SJCRH30 (cell line): ENCODE measurements around the gene KBTBD3. TPM values are rescaled to one million over a fixed set of nuclear protein-coding genes. Genes with fewer than 3 reads are reported as not detected.
A peak's percentile ranks its signal among the peaks of the same experiment; 100 is the strongest.
"Not testable (repeated sequence)": the region's sequence is repeated elsewhere in the genome, so short reads cannot be mapped to it uniquely, and the experiment has no call there.

ENCODE experiments used
- DNase-seq, 2 experiments: peaks; one replicate each; pipeline ENCODE4 v3.0.0-alpha.2; 2015 to 2020
- H3K27ac ChIP-seq: fragments of 250-450 bp; sonication (Bioruptor Pico); 2 replicates; pipeline ENCODE4 v1.5.1; 2020; ENCODE audit warnings: mild to moderate bottlenecking, moderate library complexity
- H3K27me3 ChIP-seq: fragments of 250-450 bp; sonication (Bioruptor Pico); 2 replicates; pipeline ENCODE4 v1.5.1; 2020; ENCODE audit warnings: mild to moderate bottlenecking, moderate library complexity
- H3K36me3 ChIP-seq: fragments of 250-450 bp; sonication (Bioruptor Pico); 2 replicates; pipeline ENCODE4 v1.5.1; 2020; ENCODE audit warnings: mild to moderate bottlenecking, moderate library complexity
- H3K4me1 ChIP-seq: fragments of 250-450 bp; sonication (Bioruptor Pico); 2 replicates; pipeline ENCODE4 v1.5.1; 2020; ENCODE audit warnings: mild to moderate bottlenecking, moderate library complexity
- H3K4me3 ChIP-seq: fragments of 250-450 bp; sonication (Bioruptor Pico); 2 replicates; pipeline ENCODE4 v1.5.1; 2020; ENCODE audit warnings: mild to moderate bottlenecking, moderate library complexity
- H3K9me3 ChIP-seq: fragments of 250-450 bp; sonication (Bioruptor Pico); replicated peaks from 2 replicates; pipeline ENCODE4 v1.5.1; 2020; ENCODE audit warnings: mild to moderate bottlenecking, moderate library complexity
- total RNA-seq: library from RNA; depleted of rRNA; stranded (reverse); fragments of >200 nt; shearing (Covaris generic); gene quantifications from 2 replicates; pipeline ENCODE4 v1.2.3, GENCODE V29; 2014

The KBTBD3 gene
- total RNA-seq, 1 experiment from 2014 or later = 2.3 TPM

DNA sequence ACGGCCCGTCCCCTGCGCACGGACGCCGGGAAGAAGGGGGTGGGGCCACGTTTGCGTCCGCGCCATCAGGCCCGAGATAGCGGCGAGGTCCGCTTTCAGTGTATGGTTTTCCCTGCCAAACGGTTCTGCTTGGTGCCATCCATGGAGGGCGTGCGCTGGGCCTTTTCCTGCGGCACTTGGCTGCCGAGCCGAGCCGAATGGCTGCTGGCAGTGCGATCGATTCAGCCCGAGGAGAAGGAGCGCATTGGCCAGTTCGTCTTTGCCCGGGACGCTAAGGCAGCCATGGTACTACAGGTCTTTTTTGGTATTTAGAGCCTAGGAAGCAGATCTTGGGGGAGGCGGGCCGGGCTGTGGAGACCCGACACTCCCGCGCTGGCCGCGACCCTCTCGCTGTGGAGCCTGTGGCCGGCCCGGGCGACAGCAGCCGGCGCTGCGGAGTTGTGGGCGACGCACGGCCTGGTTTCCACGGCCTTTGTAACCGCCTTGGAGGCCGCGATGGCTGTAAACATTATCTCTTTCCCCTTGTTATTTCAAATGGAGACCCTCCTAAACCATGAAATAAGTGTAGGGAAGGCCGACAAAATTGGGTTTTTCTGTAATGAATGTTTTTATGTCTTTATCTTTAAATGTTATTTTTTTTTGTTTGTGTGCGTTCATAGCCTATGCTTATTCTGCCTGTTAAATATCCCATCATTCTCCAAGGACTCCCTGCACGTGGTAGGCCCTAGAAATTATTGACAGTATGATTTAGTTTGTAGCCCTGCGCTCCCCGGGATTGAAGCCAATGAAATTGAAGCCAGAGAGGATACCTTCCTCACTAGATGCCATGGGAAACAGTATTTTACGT, 685 bp upstream of the KBTBD3 start, which contains the start of gene AASDHPPT:
Gene AASDHPPT, plus strand, starts transcription at position 54 of the 847 bp plus-strand sequence. Its CDS starts 49 bp downstream, at position 103.
- no peaks in the 10 kb centered on the region for H3K9me3 ChIP-seq
- peak in 1 of 2 experiments; percentile 44 for DNase-seq
- H3K4me1 ChIP-seq = no peaks in the 10 kb centered on the region; the same call in 1 of the 2 replicates
- no peaks in the 10 kb centered on the region for H3K27me3 ChIP-seq
- H3K36me3 ChIP-seq = peaks cover 27% of the 10 kb centered on the region
- peak within 1 kb of the TSS; percentile 99 for H3K4me3 ChIP-seq
- peak within 1 kb of the TSS; percentile 94 for H3K27ac ChIP-seq

GRCh38 chr11:106076171-106076918, 802 bp downstream of the KBTBD3 start:
- Histone ChIP-seq H3K9me3 (no peaks in the 10 kb centered on the region), H3K27me3 (no peaks in the 10 kb centered on the region), H3K27ac (no peak overlapping the region), H3K36me3 (peaks cover 19% of the 10 kb centered on the region), H3K4me3 (peak overlapping the region; percentile 99), H3K4me1 (no peaks in the 10 kb centered on the region; the same call in 1 of the 2 replicates)
- peak in 1 of 2 experiments; percentile 1 for DNase-seq

DNA sequence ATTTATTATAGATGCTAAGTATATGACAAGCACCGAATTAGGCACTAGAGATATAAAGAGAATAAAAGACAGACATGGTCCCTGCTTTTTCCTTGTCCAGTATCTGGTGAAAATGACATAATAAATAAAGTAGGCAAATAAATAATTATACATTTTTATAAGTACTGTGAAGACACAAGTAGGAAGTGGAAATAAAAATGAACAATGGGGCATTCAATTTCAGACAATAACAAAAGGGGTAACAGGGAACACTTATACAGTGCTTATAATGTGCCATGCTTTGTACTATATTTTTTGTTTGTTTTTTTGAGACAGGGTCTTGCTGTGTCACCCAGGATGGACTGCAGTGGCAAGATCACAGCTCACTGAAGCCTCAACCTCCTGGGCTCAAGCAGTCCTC, 4.3 kb downstream of the KBTBD3 start:
- Histone ChIP-seq H3K27me3 (no peaks in the 10 kb centered on the region), H3K27ac (no peak overlapping the region), H3K9me3 (no peaks in the 10 kb centered on the region), H3K4me3 (no peak overlapping the region), H3K4me1 (no peaks in the 10 kb centered on the region), H3K36me3 (no peaks in the 10 kb centered on the region)
- no peak for DNase-seq

DNA sequence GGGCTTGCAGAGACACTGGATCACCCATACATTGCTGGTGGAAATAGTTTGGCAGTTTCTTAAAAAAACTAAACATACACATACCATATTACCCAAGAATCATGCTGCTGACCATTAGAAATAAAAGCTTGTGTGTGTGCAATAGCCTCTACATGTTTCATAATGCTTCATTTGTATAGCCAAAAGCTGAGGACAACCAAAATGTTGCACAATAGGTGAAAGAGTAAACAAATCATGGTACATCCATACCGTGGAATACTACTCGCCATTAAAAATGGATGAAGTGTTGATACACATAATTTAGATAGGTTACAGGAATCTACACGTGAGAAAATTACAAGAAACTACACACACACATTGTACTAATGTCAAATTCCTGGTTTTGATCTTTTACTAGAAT, 6.5 kb downstream of the KBTBD3 start:
- Histone ChIP-seq H3K27ac (no peak overlapping the region), H3K4me1 (no peaks in the 10 kb centered on the region), H3K4me3 (no peak overlapping the region), H3K27me3 (no peaks in the 10 kb centered on the region), H3K9me3 (no peaks in the 10 kb centered on the region), H3K36me3 (no peaks in the 10 kb centered on the region)
- DNase-seq = no peak

- H3K36me3 ChIP-seq = no peaks in the 10 kb centered on the region
- H3K4me3 ChIP-seq = no peak overlapping the region
- no peaks in the 10 kb centered on the region for H3K4me1 ChIP-seq
- no peak overlapping the region for H3K27ac ChIP-seq
- no peaks in the 10 kb centered on the region for H3K9me3 ChIP-seq
- no peak for DNase-seq
- H3K27me3 ChIP-seq = no peaks in the 10 kb centered on the region
Measured at GRCh38 chr11:106063009-106063408, 14.1 kb downstream of the KBTBD3 start.

GRCh38 chr11:106061954-106062949, 14.9 kb downstream of the KBTBD3 start:
- Histone ChIP-seq H3K4me3 (no peak overlapping the region), H3K36me3 (no peaks in the 10 kb centered on the region), H3K9me3 (no peaks in the 10 kb centered on the region), H3K27me3 (no peaks in the 10 kb centered on the region), H3K4me1 (no peaks in the 10 kb centered on the region), H3K27ac (no peak overlapping the region)
- DNase-seq = no peak

DNA sequence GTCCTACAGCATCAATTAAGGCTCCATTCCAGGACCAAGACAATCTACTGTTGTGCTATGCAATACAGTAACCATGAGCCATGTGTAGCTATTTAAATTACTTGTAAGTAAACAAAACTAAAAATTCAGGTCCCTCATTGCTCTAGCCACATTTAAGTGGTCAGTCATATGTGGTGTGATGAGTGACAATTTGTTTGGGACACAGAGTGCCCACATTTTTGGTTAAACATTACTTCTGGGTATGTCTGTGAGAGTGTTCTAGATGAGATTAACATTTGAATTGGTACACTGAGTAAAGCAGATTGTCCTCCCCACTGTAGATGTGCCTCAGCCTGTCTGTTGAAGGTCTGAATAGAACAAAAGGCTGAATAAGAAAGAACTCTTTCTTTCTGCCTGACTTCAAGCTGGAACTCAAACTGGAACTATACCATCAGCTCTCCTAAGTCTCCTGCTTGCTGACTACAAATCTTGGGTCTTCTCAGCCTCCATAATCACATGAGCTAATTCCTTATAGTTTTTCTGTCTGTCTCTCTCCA, 15.8 kb downstream of the KBTBD3 start:
- no peaks in the 10 kb centered on the region for H3K4me1 ChIP-seq
- DNase-seq = no peak
- no peak overlapping the region for H3K27ac ChIP-seq
- no peaks in the 10 kb centered on the region for H3K9me3 ChIP-seq
- H3K4me3 ChIP-seq = no peak overlapping the region
- no peaks in the 10 kb centered on the region for H3K36me3 ChIP-seq
- H3K27me3 ChIP-seq = no peaks in the 10 kb centered on the region

DNA sequence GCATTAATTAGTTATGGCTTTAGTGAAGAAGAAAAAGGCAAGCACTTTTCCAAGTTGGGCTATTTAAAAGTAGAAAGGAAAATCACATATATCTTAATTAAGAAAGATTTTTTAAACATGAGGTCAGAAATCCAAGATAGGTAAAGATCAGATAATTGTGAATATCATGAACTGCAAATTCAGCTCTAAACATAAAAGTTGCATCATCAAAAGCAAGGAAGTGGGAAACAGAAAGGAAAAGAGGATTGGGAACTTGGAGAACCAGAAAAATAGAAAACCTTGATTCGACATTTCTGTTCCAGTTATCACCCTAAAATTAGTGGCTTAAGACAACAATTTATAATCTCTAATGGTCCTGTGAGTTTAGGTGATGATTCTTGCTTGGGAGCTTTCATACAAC, 17.5 kb downstream of the KBTBD3 start:
- no peak overlapping the region for H3K4me3 ChIP-seq
- H3K4me1 ChIP-seq = no peaks in the 10 kb centered on the region
- no peak for DNase-seq
- H3K27ac ChIP-seq = no peak overlapping the region
- H3K9me3 ChIP-seq = no peaks in the 10 kb centered on the region
- H3K36me3 ChIP-seq = no peaks in the 10 kb centered on the region
- H3K27me3 ChIP-seq = no peaks in the 10 kb centered on the region

DNA sequence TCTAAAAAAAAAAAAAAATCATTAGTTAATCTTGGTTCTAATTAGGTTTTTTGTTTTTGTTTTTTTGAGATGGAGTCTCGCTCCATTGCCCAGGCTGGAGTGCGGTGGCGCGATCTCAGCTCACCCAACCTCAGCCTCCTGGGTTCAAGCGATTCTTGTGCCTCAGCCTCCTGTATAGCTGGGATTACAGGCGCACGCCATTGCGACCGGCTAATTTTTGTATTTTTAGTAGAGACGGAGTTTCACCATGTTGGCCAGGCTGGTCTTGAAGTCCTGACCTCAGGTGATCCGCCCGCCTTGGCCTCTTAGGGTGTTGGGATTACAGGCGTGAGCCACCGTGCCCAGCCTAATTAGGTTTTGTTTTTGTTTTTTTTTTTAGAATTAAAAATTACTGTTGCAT, 18.8 kb downstream of the KBTBD3 start:
- not testable (repeated sequence) for H3K4me1 ChIP-seq, DNase-seq, H3K27me3 ChIP-seq, H3K9me3 ChIP-seq, H3K4me3 ChIP-seq, H3K36me3 ChIP-seq, H3K27ac ChIP-seq

- Histone ChIP-seq H3K36me3 (no peaks in the 10 kb centered on the region), H3K27ac (no peak overlapping the region), H3K27me3 (no peaks in the 10 kb centered on the region), H3K4me3 (no peak overlapping the region), H3K4me1 (no peaks in the 10 kb centered on the region), H3K9me3 (no peaks in the 10 kb centered on the region)
- no peak for DNase-seq
Measured at GRCh38 chr11:106051103-106051502, 26.0 kb downstream of the KBTBD3 start.

- Histone ChIP-seq H3K36me3 (no peaks in the 10 kb centered on the region), H3K4me1 (no peaks in the 10 kb centered on the region), H3K27ac (no peak overlapping the region), H3K9me3 (no peaks in the 10 kb centered on the region), H3K27me3 (no peaks in the 10 kb centered on the region), H3K4me3 (no peak overlapping the region)
- DNase-seq = no peak
Measured at GRCh38 chr11:106049727-106050476, 27.2 kb downstream of the KBTBD3 start.

- no peak overlapping the region for H3K27ac ChIP-seq
- H3K9me3 ChIP-seq = no peaks in the 10 kb centered on the region
- no peaks in the 10 kb centered on the region for H3K4me1 ChIP-seq
- H3K27me3 ChIP-seq = no peaks in the 10 kb centered on the region
- no peak for DNase-seq
- H3K4me3 ChIP-seq = no peak overlapping the region
- H3K36me3 ChIP-seq = no peaks in the 10 kb centered on the region
Measured at GRCh38 chr11:106047631-106048030, 29.5 kb downstream of the KBTBD3 start.

DNA sequence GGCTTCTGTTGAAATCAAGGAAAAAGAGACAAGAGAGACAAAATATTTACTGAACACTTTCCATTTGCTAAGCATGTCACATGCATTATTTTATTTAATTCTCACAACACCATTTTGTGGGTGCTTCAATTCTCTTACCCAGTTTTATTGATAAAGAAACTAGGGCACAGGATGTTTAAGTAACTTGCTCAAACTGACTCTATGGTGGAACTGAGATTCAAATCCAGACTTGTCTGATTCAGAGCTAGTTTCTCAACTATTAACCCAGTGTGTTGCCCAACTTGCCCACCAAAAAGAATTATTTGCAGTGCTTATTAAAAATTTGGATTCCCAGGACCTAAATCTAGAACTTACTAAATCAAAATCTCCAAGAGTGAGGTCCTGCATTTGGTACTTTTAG, 33.6 kb downstream of the KBTBD3 start:
- Histone ChIP-seq H3K4me3 (no peak overlapping the region), H3K27me3 (no peaks in the 10 kb centered on the region), H3K4me1 (no peaks in the 10 kb centered on the region), H3K9me3 (no peaks in the 10 kb centered on the region), H3K36me3 (no peaks in the 10 kb centered on the region), H3K27ac (no peak overlapping the region)
- no peak for DNase-seq

GRCh38 chr11:106032861-106033260, 44.3 kb downstream of the KBTBD3 start:
- DNase-seq = no peak
- no peak overlapping the region for H3K4me3 ChIP-seq
- H3K27ac ChIP-seq = no peak overlapping the region
- no peaks in the 10 kb centered on the region for H3K27me3 ChIP-seq
- H3K36me3 ChIP-seq = no peaks in the 10 kb centered on the region
- no peaks in the 10 kb centered on the region for H3K4me1 ChIP-seq
- H3K9me3 ChIP-seq = no peaks in the 10 kb centered on the region
